NCI-H748 (cell line): Measurements from ENCODE around the gene ITPKB.
A peak's percentile ranks its signal among the peaks of the same experiment; 100 is the strongest.
"Not testable (repeated sequence)": the region's sequence is repeated elsewhere in the genome, so short reads cannot be mapped to it uniquely, and the experiment has no call there.

Experiments
- DNase-seq: peaks from one replicate; lab custom pipeline; 2025; ENCODE audit not compliant: unreplicated experiment; lab: John Stamatoyannopoulos, UW

Gene ITPKB

DNA sequence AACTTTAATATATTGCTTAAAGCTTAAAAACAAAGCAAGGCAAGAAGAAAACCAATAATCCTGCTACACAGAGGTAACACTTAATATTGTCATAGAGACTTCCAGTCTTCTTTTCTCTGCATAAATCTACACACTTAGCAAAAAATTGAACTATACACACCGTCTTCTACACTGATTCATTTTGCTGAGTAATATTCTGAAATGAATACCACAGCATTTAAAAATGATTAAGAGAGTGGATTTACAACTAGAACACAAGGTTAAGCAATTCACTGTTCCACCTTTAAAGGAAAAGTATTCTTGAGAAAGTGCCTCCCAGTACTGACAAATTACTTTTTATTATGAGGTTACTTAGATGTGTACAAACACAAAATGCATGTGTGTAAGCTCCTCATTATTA, 22.2 kb upstream of the ITPKB start:
- no peak for DNase-seq

DNA sequence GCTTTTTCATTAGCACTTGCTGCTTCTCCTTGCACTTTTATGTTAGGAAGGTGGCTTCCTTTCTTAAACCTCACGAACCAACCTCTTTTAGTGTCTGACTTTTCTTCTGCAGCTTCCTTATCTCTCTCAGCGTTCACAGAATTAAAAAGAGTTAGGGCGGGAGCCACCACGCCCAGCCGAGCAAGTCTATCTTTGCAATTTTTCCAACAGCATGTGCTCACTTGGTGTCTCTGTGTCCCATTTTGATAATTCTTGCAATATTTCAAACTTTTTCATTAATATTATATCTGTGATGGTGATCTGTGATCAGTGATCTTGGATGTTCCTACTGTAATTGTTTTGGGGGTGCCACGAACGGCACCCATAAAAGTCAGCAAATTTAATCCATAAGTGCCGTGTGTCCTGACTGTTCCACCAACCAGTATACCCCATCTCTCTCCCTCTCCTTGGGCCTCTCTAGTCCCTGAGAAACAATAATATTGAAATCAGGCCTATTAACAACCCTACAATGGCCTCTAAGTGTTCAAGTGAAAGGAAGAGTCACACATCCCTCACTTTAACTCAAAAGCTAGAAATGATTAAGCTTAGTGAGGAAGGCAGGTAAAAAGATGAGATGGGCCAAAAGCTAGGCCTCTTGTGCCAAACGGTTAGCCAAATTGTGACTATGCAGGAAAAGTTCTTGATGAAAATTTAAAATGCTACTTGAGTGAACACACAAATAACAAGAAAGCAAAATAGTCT, 15.9 kb upstream of the ITPKB start:
- DNase-seq, result no peak

- DNase-seq, result no peak
Observed at GRCh38 chr1:226754097-226754496, 15.0 kb upstream of the ITPKB start.

- no peak for DNase-seq
Observed at GRCh38 chr1:226751703-226752102, 12.6 kb upstream of the ITPKB start.

DNA sequence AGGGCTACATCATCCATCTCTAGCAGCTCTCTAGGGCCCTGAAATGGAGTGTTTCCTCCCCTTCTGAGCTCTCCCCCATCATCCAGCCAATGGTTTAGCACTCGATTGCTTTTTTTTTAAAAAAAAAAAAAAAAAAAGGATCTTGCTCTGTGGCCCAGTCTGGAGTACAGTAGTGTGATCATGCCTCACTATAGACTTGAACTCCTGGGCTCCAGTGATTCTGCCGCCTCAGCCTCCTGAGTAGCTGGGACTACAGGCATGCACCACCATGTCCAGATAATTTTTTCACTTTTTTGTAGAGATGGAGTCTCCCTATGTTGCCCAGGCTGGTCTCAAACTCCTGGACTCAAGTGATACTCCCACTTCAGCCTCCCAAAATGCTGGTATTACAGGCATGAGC, 12.1 kb upstream of the ITPKB start:
- no peak for DNase-seq

DNA sequence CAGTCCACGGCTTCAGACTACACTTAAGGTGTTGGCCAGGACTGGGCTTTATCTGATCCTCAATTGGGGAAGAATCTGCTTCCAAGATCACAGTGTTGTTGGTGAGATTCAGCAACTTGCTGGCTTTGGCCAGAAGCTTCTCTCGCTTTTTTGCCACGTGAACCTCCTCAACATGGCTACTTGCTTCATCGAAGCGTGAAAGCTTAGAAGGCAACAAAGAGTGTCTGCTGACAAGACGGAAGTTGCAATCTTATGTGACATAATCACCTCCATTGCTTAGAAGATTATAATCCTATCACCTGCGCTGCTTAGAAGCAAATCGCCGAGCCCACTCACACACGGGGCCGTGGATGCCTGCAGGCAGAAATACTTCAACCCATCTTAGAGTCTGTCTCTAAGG, 10.4 kb upstream of the ITPKB start:
- no peak for DNase-seq

GRCh38 chr1:226748306-226748705, 9.2 kb upstream of the ITPKB start:
- DNase-seq, result no peak

- not testable (repeated sequence) for DNase-seq
Observed at GRCh38 chr1:226747519-226748263, 8.6 kb upstream of the ITPKB start.

DNA sequence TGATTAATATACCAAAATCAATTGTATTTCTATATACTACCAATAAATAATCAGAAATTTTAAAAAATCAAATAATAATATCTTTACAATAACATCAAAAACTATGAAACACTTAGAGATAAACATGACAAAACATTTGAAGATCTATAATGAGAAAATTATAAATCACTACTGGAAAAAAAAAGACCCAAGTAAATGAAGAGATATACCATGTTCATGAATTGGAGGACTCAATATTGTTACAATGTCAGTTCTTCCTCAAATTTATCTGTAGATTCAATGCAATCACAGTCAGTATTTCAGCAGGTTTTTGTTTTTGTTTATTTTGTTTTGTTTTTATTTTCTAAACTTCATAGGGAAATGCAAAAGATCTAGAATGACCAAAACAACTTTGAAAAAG, 4.2 kb upstream of the ITPKB start:
- DNase-seq, result no peak

- DNase-seq, result no peak
Observed at GRCh38 chr1:226741009-226741408, 1.9 kb upstream of the ITPKB start.

DNA sequence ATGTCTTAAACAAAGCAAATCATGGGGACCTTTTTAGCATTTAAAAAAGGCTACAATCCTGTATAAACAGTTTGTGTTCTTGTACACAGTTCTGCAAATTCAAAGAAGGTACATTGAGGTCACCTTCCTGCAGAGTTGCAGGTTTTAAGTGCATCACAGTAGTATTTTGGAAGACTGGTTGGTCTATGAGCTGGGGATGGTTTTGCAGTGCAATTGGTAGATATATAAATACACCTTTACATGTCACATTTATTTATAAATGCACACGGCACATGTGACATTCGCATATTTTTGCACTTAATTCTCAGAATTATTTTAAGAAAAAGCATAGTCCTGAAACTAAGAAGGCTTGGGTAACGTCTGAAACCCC, 599 bp upstream of the ITPKB start:
- no peak for DNase-seq

- peak; percentile 55 for DNase-seq
Observed at GRCh38 chr1:226738421-226738994, 574 bp downstream of the ITPKB start.

GRCh38 chr1:226737819-226738420, 1.2 kb downstream of the ITPKB start:
- DNase-seq, result peak; percentile 53

- peak; percentile 48 for DNase-seq
Observed at GRCh38 chr1:226736908-226737818, 1.9 kb downstream of the ITPKB start.

DNA sequence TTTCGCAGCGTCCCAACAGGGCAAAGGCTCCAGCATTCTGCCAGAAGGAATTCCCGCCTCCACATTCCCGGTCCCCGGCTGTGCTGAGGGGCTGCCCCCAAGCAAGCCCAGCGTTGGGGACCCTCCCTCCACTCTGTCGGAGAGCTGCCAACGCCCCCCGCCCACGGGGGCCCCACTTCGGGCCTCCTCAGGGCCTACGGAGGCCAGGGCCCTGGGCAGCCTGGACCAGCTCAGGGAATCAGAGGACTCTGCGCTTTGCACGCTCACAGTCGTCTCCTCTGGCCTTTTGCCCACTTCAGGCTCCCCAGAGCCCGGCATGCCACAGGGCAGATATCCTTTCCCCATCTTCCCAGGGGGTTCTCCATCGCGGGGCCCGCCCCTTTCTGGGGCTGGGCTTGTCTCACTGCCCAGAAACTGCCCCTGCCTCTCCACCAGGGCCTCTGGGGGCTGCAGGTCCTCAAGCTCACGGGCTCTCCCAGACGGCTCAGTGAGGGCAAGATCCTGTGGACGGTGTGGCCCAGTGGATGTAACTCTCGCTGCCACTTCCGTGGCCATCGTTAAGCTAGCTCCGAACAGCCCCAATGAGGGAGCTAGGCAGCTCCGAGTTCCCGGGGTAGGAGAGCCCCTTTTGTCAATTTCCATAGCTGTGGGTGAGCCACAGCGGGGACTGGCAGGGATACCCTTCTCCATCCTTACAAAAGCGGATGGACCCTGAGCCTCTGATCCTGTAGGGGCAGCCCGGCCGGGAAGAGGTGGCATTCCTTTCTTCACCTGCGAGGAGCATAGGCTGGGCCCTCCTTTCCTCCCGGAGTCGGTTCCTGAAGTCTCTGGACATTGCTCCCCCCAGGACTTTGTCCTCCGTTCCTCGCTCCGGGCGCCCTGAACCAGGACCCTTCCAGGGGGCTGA, 2.8 kb downstream of the ITPKB start:
- DNase-seq, result no peak

DNA sequence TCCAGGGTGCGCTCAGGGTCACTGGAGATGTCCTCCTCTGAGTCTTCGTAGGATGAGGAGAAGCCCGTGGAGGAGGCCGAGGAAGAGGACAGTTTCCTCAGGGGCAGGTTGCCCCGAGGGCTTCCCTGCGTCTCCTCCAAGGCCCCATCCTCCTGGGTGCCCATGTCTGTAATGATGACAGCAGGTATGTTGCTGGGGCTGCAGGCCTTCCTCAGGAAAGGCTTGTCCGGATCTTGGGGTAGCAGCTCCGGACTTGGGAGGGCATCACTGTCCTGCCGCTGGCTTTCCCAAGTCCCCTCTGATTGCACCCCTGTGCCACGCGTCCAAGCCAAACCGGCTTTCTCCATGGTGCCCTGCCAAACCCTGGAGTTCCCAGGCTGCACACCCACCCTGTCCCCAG, 3.5 kb downstream of the ITPKB start:
- DNase-seq, result no peak

DNA sequence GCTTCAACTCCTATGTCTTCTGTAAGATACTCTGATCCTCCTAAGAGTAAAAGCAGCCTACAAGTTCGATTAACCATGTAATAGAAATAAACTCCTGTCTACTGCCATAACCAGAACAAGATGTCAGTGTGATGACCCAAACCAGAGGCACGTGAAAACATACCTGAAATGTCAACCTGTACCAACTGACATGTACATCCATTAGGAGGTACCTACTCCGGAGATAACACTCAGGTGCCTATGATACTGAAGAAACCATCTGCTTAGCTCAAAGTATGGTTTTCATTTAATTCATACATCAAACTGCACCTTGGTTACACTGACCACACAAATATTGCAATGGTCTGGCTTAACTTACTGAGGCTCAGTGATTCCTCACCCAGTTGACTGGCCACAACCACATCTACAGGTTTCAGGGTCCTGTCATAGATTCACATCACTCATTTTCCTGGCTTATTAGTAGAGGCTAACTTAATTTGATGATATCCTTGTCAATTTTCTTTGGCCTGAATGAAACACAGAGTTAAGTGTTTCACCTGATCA, 4.4 kb downstream of the ITPKB start:
- no peak for DNase-seq

DNA sequence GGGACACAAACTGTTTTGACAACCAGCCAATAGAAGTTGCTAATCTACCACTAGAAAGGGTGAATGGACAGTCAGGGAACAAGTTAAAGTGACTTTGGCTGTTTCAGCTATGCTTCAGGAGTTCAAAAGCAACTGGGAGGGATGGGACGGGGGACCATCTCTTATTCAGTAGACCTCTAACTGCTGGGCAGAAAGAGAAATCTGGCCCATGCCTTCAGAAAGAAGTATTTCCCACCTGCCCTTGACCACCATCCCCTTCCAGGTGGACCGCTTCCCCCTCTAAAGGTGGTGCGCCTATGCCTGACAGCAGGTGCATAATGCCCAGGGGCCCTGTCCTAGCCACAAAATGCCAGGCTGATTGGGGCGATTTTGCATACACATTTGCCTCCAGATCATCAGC, 5.2 kb downstream of the ITPKB start:
- DNase-seq, result no peak

GRCh38 chr1:226733304-226733703, 5.8 kb downstream of the ITPKB start:
- DNase-seq, result no peak

DNA sequence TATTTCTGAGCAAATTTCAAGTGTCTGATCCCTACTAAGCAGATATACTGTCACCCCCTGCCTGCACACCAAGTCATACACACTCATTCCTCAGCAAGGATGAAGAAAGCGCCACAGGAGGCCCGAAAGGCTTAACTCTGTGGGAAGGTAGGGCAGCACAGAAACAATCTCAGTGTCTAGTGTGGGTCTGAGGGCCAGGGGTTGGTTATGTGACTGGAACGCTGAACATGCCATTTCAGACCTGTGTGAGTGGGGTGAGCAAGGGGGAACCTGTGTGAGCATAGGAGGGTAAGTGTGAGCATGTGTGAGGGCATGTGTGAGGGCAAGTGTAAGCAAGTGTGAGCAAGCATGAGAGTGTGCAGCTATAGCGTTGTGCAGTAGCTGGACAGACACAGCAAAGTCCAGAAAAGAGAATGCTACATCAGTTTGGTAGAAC, 6.2 kb downstream of the ITPKB start:
- DNase-seq, result no peak
